NT2/D1 (cell line): ENCODE data around the gene ATPAF2.

Experiments
- YY1 ChIP-seq: IDR thresholded peaks from 2 replicates; pipeline ENCODE4 v1.6.1; 2011; ENCODE audit not compliant: insufficient read length, insufficient read depth
- ZNF274 ChIP-seq: IDR thresholded peaks from 2 replicates; pipeline ENCODE4 v1.6.1; 2011; ENCODE audit warnings: mild to moderate bottlenecking, low read depth, low read length

DNA sequence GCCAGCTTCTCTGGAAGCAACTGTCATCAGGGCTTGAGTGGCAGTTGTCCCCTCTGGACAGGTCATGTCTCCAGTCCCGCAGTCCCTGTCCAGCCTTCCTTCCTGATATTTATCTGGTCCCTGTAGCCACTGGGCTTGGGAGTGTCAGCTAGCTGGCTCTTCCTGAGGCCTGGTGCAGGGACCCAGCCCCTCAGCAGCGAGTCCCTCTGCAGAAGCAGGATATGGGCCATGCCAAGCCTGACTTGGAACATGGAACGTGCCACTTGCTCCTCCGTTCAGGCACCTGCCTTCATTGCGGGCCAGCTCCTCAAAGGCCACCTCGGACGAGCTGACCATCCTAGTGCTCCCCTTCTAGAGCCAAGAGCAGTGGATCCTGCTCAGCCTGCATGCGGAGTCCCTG is 40.0 kb downstream of the ATPAF2 start:
- TF ChIP-seq ZNF274 (no peak), YY1 (no peak)
